IMR-90 (cell line): Measurements from ENCODE around the gene MRPL34. TPM values are rescaled to one million over a fixed set of nuclear protein-coding genes. Genes with fewer than 3 reads are reported as not detected.

Experiments
- ATAC-seq: fragments of 200-7000 bp; cut with Tn5 transposase; 2 replicates; pipeline ENCODE4 v1.9.1; 2020; ENCODE audit warnings: low read depth, mild to moderate bottlenecking, moderate library complexity
- BruUV-seq: library from RNA; stranded (reverse); fragments of 400-500 nt; replicated peaks from 2 replicates; lab custom pipeline; 2021; lab: Mats Ljungman, UMichigan
- CTCF ChIA-PET: fragments of 300-600 bp; formaldehyde crosslinking; extraction: SDS; loops from one replicate; lab custom pipeline; 2021; ENCODE audit warnings: antibody characterized with exemption; lab: Yijun Ruan, JAX
- POLR2A ChIA-PET: fragments of 300-600 bp; sonication (Branson Sonifier 250); formaldehyde crosslinking; loops from one replicate; lab custom pipeline; 2022; ENCODE audit warnings: antibody characterized with exemption; ENCODE audit not compliant: unreplicated experiment; lab: Charles Lee
- DNase-seq: peaks from one replicate; pipeline ENCODE4 v3.0.0; 2013
- H2AFZ ChIP-seq: replicated peaks from 2 replicates; pipeline ENCODE3; 2013; ENCODE audit warnings: low read length, mild to moderate bottlenecking; ENCODE audit not compliant: poor library complexity
- H2AK5ac ChIP-seq: 2 replicates; pipeline ENCODE4 v1.6.1; 2013; ENCODE audit warnings: low read depth, low read length, inconsistent platforms
- H2AK9ac ChIP-seq: replicated peaks from 2 replicates; pipeline ENCODE3; 2013; ENCODE audit warnings: mild to moderate bottlenecking, low read depth, low read length, moderate library complexity; ENCODE audit not compliant: poor library complexity
- H2BK120ac ChIP-seq: 2 replicates; pipeline ENCODE4 v1.6.1; 2013; ENCODE audit warnings: low read depth, low read length, inconsistent platforms
- H2BK15ac ChIP-seq: 3 replicates; pipeline ENCODE4 v1.6.1; 2013; ENCODE audit warnings: low read depth, low read length, inconsistent platforms
- H2BK20ac ChIP-seq: 2 replicates; pipeline ENCODE4 v1.6.1; 2013; ENCODE audit warnings: low read depth, mild to moderate bottlenecking, inconsistent platforms, low read length, moderate library complexity
- H2BK5ac ChIP-seq: 2 replicates; pipeline ENCODE4 v1.6.1; 2013; ENCODE audit warnings: mild to moderate bottlenecking, low read depth, low read length, inconsistent platforms; ENCODE audit not compliant: poor library complexity, severe bottlenecking
- H3K14ac ChIP-seq: replicated peaks from 2 replicates; pipeline ENCODE4 v1.6.1; 2013; ENCODE audit warnings: low read depth, low read length, inconsistent platforms
- H3K18ac ChIP-seq: 2 replicates; pipeline ENCODE4 v1.6.1; 2013; ENCODE audit warnings: low read depth, low read length, control low read depth
- H3K23ac ChIP-seq: 2 replicates; pipeline ENCODE4 v1.6.1; 2013; ENCODE audit warnings: low read depth, low read length, inconsistent platforms
- H3K27ac ChIP-seq: 2 replicates; pipeline ENCODE4 v1.5.1; 2013; ENCODE audit warnings: mild to moderate bottlenecking, control low read depth, low read length; ENCODE audit not compliant: insufficient read depth
- H3K27me3 ChIP-seq: 2 replicates; pipeline ENCODE4 v1.6.1; 2013; ENCODE audit warnings: low read length; ENCODE audit not compliant: control insufficient read depth, insufficient read depth
- H3K36me3 ChIP-seq: 2 replicates; pipeline ENCODE4 v1.6.1; 2013; ENCODE audit warnings: low read length, mixed read lengths; ENCODE audit not compliant: control insufficient read depth, insufficient read depth
- H3K4ac ChIP-seq: 2 replicates; pipeline ENCODE4 v1.6.1; 2013; ENCODE audit warnings: low read depth, low read length, inconsistent platforms
- H3K4me1 ChIP-seq: 2 replicates; pipeline ENCODE4 v1.6.1; 2013; ENCODE audit warnings: low read length, mixed read lengths; ENCODE audit not compliant: control insufficient read depth, insufficient read depth
- H3K4me2 ChIP-seq: 2 replicates; pipeline ENCODE4 v1.6.1; 2013; ENCODE audit warnings: low read depth, mild to moderate bottlenecking, control low read depth, low read length, moderate library complexity
- H3K4me3 ChIP-seq: 2 replicates; pipeline ENCODE4 v1.5.1; 2013; ENCODE audit warnings: low read depth, mild to moderate bottlenecking, control low read depth, low read length, moderate library complexity; ENCODE audit not compliant: insufficient read depth
- H3K56ac ChIP-seq: 2 replicates; pipeline ENCODE4 v1.6.1; 2013; ENCODE audit warnings: low read length, inconsistent platforms; ENCODE audit not compliant: insufficient read depth; ENCODE audit errors: extremely low read depth
- H3K79me1 ChIP-seq, 2 experiments: 2 replicates each; pipeline ENCODE4 v1.6.1; 2013; ENCODE audit warnings: low read length in 2 of 2, inconsistent platforms in 1 of 2, low read depth in 1 of 2
- H3K9ac ChIP-seq: 2 replicates; pipeline ENCODE4 v1.6.1; 2013; ENCODE audit warnings: low read depth, low read length, control low read depth
- H3K9me1 ChIP-seq: 2 replicates; pipeline ENCODE4 v1.6.1; 2013; ENCODE audit warnings: low read length, inconsistent platforms; ENCODE audit not compliant: insufficient read depth
- H3K9me3 ChIP-seq: 2 replicates; pipeline ENCODE4 v1.6.1; 2013; ENCODE audit warnings: low read length; ENCODE audit not compliant: control insufficient read depth, insufficient read depth
- H4K20me1 ChIP-seq: 2 replicates; pipeline ENCODE4 v1.6.1; 2013; ENCODE audit warnings: low read length, inconsistent platforms; ENCODE audit not compliant: insufficient read depth
- H4K5ac ChIP-seq: 2 replicates; pipeline ENCODE4 v1.6.1; 2013; ENCODE audit warnings: mild to moderate bottlenecking, low read depth, low read length, control low read depth
- H4K8ac ChIP-seq, 2 experiments: 2 replicates each; pipeline ENCODE4 v1.6.1; 2013; ENCODE audit warnings: low read depth in 2 of 2, low read length in 2 of 2, control low read depth in 1 of 2, inconsistent platforms in 1 of 2
- H4K91ac ChIP-seq: 2 replicates; pipeline ENCODE4 v1.6.1; 2013; ENCODE audit warnings: low read depth, low read length, inconsistent platforms; ENCODE audit not compliant: insufficient read depth
- BHLHE40 ChIP-seq: fragments of 150-350 bp; IDR thresholded peaks from 2 replicates; pipeline ENCODE4 v1.6.1; 2016; ENCODE audit warnings: mild to moderate bottlenecking, low read depth, low read length
- CEBPB ChIP-seq: IDR thresholded peaks from 2 replicates; pipeline ENCODE4 v1.6.1; 2012; ENCODE audit warnings: low read depth, low read length, improper control_type of control experiment
- CHD1 ChIP-seq: IDR thresholded peaks from 2 replicates; pipeline ENCODE4 v1.6.1; 2012; ENCODE audit warnings: low read depth, low read length, improper control_type of control experiment
- FOS ChIP-seq: fragments of 150-350 bp; IDR thresholded peaks from 2 replicates; pipeline ENCODE4 v1.6.1; 2016; ENCODE audit warnings: low read depth, low read length
- MAFK ChIP-seq: IDR thresholded peaks from 2 replicates; pipeline ENCODE4 v1.6.1; 2012; ENCODE audit warnings: low read depth, low read length, improper control_type of control experiment
- MAZ ChIP-seq: IDR thresholded peaks from 2 replicates; pipeline ENCODE4 v1.6.1; 2012; ENCODE audit warnings: low read depth, mild to moderate bottlenecking, low read length, improper control_type of control experiment, moderate library complexity, borderline replicate concordance
- MXI1 ChIP-seq: IDR thresholded peaks from 2 replicates; pipeline ENCODE4 v1.6.1; 2012; ENCODE audit warnings: low read depth, mild to moderate bottlenecking, low read length, moderate library complexity, borderline replicate concordance
- NFE2L2 ChIP-seq: fragments of 150-350 bp; IDR thresholded peaks from 2 replicates; pipeline ENCODE4 v1.6.1; 2016; ENCODE audit warnings: low read depth, mild to moderate bottlenecking, low read length
- POLR2A ChIP-seq: IDR thresholded peaks from 2 replicates; pipeline ENCODE4 v1.6.1; 2012; ENCODE audit warnings: mild to moderate bottlenecking, low read depth, low read length
- RAD21 ChIP-seq: IDR thresholded peaks from 2 replicates; pipeline ENCODE4 v1.6.1; 2012; ENCODE audit warnings: low read length, improper control_type of control experiment
- RFX5 ChIP-seq: IDR thresholded peaks from 2 replicates; pipeline ENCODE4 v1.8.0; 2012; ENCODE audit warnings: low read depth, mild to moderate bottlenecking, low read length, moderate library complexity
- SMC3 ChIP-seq: fragments of 150-350 bp; IDR thresholded peaks from 2 replicates; pipeline ENCODE4 v1.6.1; 2016; ENCODE audit warnings: low read depth, mild to moderate bottlenecking, antibody characterized with exemption, low read length, moderate library complexity
- WGBS, 2 experiments: methylation state at CpG; one replicate each; pipeline versions ENCODE4 v1.1.5 to v1.1.7; 2013; ENCODE audit warnings: missing lambda C conversion rate in 2 of 2; ENCODE audit not compliant: insufficient read length in 1 of 2; ENCODE audit errors: extremely low coverage in 2 of 2; 5-methylcytosine and 5-hydroxymethylcytosine counted together
- dilution Hi-C: fragments of 300-500 bp; cut with HindIII; formaldehyde crosslinking; loops from one replicate; pipeline ENCODE4 v1.14.3; 2018; ENCODE audit warnings: low sequenced_read_pairs; ENCODE audit not compliant: unreplicated experiment
- in situ Hi-C: fragments of 300-500 bp; cut with MboI; formaldehyde crosslinking; loops from 3 replicates; pipeline ENCODE4 v1.14.3; 2019; ENCODE audit warnings: low sequenced_read_pairs, inconsistent platforms, mixed read lengths
- intact Hi-C: fragments of 100-400 bp; cut with micrococcal nuclease; formaldehyde crosslinking; loops from 2 replicates; pipeline ENCODE4 v1.10.0; 2022
- polyA plus RNA-seq, 3 experiments: library from polyadenylated mRNA; depleted of rRNA; stranded (reverse); fragments of >200 nt; gene quantifications; 2 replicates each; pipeline ENCODE4 v1.2.3, GENCODE V29; 2012; ENCODE audit warnings: low replicate concordance in 1 of 3
- total RNA-seq: library from RNA; depleted of rRNA; stranded (reverse); fragments of >200 nt; gene quantifications from 2 replicates; pipeline ENCODE4 v1.2.3, GENCODE V29; 2012
- TF ChIP-seq, protein P1 (sequence below): conservative IDR thresholded peaks from 2 replicates; pipeline ENCODE4 v1.5.1; 2012; ENCODE audit warnings: mild to moderate bottlenecking, low read depth, low read length, improper control_type of control experiment
- TF ChIP-seq, protein P2 (sequence below): fragments of 150-350 bp; IDR thresholded peaks from 2 replicates; pipeline ENCODE4 v1.6.1; 2016; ENCODE audit warnings: low read depth, mild to moderate bottlenecking, low read length, moderate library complexity, borderline replicate concordance
- TF ChIP-seq, protein P3 (sequence below): fragments of 150-350 bp; IDR thresholded peaks from 2 replicates; pipeline ENCODE4 v1.6.1; 2017; ENCODE audit warnings: mild to moderate bottlenecking, antibody characterized with exemption, low read length, low read depth

MRPL34 gene
- total and polyA plus RNA-seq, 2 of the 4 experiments (the other 2 are of a cell fraction) = 7.3 to 37.0 TPM

DNA sequence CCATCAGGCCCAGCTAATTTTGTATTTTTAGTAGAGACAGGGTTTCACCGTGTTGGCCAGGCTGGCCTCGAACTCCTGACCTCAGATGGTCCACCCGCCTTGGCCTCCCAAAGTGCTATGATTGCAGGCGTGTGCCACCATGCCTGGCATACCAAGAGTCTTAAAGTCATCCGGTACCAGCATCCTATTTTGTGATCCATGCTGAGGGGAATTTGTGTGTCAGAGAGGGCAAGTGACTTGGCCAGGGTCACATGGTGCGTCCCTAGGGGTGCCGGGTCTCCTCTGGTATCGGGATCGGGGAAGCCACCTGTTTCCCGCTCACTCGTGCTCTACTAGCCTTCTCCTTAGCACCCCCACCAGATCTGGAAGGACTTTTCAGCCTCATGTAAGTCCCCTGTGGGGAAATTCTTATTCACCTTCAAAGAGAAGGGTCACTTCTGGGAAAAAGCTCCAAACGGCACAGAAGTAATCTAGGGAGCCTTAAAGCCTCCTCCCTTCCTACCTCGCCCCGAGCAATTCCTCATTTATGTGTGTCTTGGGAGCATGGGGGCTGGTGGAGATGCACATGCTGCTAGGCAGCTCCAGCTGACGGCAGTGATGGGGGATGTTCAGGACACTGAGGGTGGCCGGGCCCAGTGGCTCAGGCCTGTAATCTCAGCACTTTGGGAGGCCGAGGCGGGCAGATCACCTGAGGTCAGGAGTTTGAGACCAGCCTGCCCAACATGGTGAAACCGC is 30.1 kb upstream of the MRPL34 start:
- ATAC-seq (no peak), DNase-seq (no peak)
- H3K4me1 ChIP-seq = no peaks in the 10 kb centered on the region
- CTCF ChIA-PET = interaction anchor here (0.7 kb wide), 1 partner anchor 137 kb away, joined by 3 read pairs; no protein-coding TSS in a partner anchor
- H3K27ac ChIP-seq = no peak overlapping the region
- no peaks in the 10 kb centered on the region for H3K27me3 ChIP-seq
- no peak overlapping the region for H4K5ac ChIP-seq
- BruUV-seq = no TSS peak
- no peak overlapping the region for H3K9ac ChIP-seq
- no peak overlapping the region for H3K4ac ChIP-seq
- no peak overlapping the region for H3K56ac ChIP-seq
- no peak overlapping the region for H3K4me3 ChIP-seq
- no peak overlapping the region for H2BK15ac ChIP-seq
- H3K36me3 ChIP-seq = peaks cover 42% of the 10 kb centered on the region
- no peaks in the 10 kb centered on the region for H3K9me3 ChIP-seq
- no peak overlapping the region for H3K4me2 ChIP-seq
- no peak overlapping the region for H2AFZ ChIP-seq
- H4K20me1 ChIP-seq = no peaks in the 10 kb centered on the region
- H3K18ac ChIP-seq = no peak overlapping the region
- H4K8ac ChIP-seq = no peak overlapping the region
- no peaks in the 10 kb centered on the region for H3K9me1 ChIP-seq
- no peak overlapping the region for H2BK120ac ChIP-seq
- intact Hi-C loops (no loop called here), in situ Hi-C loops (no loop called here), dilution Hi-C loops (no loop called here)
- 88% methylated on average over 5 of the region's 19 CpGs; no CpG with 5 or more reads in 1 of the 2 experiments for WGBS, 2 experiments
- no peak overlapping the region for H3K23ac ChIP-seq
- no peak overlapping the region for H4K91ac ChIP-seq
- no peak overlapping the region for H2AK9ac ChIP-seq
- no peak overlapping the region for H2BK20ac ChIP-seq
- no peak overlapping the region for H2BK5ac ChIP-seq
- POLR2A ChIA-PET = no interaction called here
- 0 out of 4 replicates have a peak, but pooled peaks cover 0 to 5% of the 10 kb centered on the region in 2 experiments for H3K79me1 ChIP-seq
- H2AK5ac ChIP-seq = no peak overlapping the region
- H3K14ac ChIP-seq = no peak overlapping the region
- TF ChIP-seq MAZ = no peak
- no peak for TF ChIP-seq CHD1
- TF ChIP-seq, protein P1, sequence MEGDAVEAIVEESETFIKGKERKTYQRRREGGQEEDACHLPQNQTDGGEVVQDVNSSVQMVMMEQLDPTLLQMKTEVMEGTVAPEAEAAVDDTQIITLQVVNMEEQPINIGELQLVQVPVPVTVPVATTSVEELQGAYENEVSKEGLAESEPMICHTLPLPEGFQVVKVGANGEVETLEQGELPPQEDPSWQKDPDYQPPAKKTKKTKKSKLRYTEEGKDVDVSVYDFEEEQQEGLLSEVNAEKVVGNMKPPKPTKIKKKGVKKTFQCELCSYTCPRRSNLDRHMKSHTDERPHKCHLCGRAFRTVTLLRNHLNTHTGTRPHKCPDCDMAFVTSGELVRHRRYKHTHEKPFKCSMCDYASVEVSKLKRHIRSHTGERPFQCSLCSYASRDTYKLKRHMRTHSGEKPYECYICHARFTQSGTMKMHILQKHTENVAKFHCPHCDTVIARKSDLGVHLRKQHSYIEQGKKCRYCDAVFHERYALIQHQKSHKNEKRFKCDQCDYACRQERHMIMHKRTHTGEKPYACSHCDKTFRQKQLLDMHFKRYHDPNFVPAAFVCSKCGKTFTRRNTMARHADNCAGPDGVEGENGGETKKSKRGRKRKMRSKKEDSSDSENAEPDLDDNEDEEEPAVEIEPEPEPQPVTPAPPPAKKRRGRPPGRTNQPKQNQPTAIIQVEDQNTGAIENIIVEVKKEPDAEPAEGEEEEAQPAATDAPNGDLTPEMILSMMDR = no peak
- no peak for TF ChIP-seq FOS
- no peak for TF ChIP-seq MXI1
- TF ChIP-seq, protein P2, sequence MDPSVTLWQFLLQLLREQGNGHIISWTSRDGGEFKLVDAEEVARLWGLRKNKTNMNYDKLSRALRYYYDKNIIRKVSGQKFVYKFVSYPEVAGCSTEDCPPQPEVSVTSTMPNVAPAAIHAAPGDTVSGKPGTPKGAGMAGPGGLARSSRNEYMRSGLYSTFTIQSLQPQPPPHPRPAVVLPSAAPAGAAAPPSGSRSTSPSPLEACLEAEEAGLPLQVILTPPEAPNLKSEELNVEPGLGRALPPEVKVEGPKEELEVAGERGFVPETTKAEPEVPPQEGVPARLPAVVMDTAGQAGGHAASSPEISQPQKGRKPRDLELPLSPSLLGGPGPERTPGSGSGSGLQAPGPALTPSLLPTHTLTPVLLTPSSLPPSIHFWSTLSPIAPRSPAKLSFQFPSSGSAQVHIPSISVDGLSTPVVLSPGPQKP = no peak
- TF ChIP-seq POLR2A = no peak
- TF ChIP-seq MAFK = no peak
- TF ChIP-seq, protein P3, sequence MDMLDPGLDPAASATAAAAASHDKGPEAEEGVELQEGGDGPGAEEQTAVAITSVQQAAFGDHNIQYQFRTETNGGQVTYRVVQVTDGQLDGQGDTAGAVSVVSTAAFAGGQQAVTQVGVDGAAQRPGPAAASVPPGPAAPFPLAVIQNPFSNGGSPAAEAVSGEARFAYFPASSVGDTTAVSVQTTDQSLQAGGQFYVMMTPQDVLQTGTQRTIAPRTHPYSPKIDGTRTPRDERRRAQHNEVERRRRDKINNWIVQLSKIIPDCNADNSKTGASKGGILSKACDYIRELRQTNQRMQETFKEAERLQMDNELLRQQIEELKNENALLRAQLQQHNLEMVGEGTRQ = no peak
- TF ChIP-seq RAD21 = no peak
- no peak for TF ChIP-seq CEBPB
- no peak for TF ChIP-seq BHLHE40
- TF ChIP-seq RFX5 = no peak
- TF ChIP-seq SMC3 = no peak
- no peak for TF ChIP-seq NFE2L2
